HG03439 (cell line): ENCODE results near the gene CHERP.
"Not testable (repeated sequence)": the region's sequence is repeated elsewhere in the genome, so short reads cannot be mapped to it uniquely, and the experiment has no call there.

Experiments
- ATAC-seq: cut with Tn5 transposase; IDR thresholded peaks from one replicate; pipeline ENCODE4 v1.9.1; 2021; ENCODE audit warnings: mild to moderate bottlenecking, moderate library complexity; ENCODE audit not compliant: unreplicated experiment

The CHERP gene

DNA sequence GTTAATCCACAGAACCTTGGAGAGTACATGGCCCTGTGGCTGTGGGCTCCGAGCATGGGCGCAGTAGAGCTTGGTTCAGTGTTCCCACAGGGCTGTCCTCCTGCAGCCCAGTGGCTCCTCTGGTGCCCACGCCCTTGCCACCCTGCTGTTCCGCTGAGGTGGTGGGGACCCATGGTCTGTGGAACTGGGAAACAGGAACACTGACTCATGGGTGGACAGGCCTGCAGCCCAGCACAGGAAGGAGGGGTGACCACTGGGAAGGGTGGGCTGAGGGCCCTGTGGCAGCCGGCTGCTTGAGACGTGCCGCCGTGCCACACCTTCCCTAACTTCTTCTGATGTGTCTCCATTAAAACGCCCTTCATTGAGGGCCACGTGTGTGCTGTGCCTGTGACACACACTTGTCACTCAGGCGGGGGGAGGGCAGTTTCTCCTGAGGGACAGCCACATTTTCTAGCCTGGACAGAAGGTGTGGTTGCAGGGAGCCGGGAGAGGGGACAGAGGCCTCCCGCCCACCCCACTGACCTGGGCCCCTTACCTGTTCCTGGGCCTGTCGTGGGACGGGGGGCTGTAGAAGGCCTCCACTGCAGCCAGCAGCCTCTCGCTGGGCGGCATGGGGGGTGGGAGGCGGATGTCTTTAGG lies 21.1 kb downstream of the CHERP start:
- ATAC-seq, result no peak

DNA sequence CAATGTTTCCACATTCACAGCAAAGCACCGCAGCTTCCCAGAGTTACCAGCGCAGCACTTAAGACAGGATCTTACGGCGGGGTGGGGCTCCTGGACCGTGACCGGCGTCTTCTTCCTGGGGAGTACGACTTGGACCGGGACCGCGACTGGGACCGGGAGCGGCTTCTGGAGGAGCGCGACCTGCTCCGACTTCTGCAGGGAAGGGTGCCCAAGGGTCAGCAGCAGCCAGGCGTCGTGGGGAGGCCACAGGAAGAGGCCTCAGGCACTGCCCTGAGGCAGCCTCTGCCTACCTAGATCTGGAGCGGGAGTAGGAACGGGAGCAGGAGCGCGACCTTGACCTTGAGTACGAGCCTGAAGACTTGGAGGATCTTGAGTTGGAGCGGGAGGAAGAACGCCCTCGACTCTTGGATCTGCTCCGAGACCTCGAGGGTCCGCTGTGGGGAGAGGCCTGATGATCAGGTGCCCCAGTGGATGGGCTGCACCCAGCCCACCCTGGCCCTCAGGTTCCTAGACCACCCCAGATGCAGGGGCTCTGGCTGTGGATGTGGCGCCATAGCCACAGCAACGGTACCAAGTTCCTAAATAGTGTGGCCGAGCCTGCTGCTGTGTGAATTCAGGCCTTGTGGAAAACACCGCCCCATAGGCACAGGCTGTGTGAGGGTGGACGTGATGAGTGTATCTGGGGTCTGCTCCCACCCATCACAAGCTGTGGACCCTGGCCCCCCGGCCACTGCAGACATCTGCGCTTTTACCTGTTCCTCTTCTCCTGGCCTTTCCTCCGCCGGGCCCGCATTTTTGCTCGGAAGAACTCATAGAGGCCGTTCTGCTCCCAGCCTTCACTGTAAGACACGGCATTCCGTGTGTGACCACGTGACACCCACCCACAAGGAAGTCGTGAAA lies 21.9 kb downstream of the CHERP start:
- ATAC-seq, result no peak

GRCh38 chr19:16519230-16519687 lies 23.0 kb downstream of the CHERP start:
- no peak for ATAC-seq

- ATAC-seq, result no peak
These were observed 23.6 kb downstream of the CHERP start for GRCh38 chr19:16518483-16519229.

GRCh38 chr19:16518061-16518460 lies 24.2 kb downstream of the CHERP start:
- ATAC-seq, result no peak

GRCh38 chr19:16516923-16517610 lies 25.2 kb downstream of the CHERP start:
- ATAC-seq, result no peak

DNA sequence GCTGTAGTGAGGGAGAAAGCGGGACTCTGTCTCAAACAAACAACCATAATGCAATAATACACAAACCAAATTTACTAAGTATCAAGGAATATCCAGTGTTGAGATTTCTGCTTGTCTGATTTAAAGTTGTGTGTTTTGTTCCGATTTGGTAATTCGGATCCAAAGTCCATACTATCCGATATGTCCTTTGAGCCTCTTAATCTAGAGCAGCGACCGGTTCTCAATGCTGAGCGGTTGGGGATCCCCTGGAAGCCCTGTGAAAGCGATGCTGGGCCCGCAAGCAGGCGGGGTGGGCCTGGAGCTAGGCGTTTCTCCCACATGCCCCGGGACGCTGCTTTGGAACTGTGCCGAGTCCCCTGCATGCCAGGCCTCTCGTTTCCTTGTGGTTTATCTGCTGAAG lies 25.9 kb downstream of the CHERP start:
- ATAC-seq, result no peak

DNA sequence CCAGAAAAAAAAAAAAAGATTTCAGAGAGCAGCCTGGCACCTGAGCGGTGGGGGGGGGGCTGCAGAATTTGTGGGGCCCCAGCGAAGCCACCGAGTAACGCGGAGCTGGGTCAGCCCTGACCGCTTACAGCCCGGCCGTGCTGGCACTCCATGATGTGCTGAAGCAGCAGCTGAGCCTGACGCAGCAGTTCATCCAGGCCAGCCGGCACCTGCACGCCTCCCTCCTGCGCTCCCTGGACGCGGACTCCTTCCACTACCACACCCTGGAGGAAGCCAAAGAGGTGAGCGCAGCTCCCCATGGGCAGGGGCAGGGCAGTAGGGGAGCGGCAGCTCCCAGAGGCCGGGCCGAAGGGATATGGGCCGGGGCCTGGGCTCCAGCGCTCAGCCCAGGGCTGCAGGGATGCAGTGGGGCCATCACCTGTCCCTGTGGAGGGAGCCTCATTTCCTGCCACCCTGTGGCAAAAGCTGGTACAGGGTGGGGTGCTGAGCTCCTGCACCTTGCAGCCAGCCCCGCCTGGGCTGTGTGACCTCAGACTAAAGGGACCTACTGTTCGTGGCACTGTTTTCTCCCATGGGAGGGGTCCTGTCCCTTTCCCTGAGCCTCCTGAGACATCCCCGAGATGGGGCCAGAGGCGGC lies 27.7 kb downstream of the CHERP start:
- ATAC-seq, result no peak

DNA sequence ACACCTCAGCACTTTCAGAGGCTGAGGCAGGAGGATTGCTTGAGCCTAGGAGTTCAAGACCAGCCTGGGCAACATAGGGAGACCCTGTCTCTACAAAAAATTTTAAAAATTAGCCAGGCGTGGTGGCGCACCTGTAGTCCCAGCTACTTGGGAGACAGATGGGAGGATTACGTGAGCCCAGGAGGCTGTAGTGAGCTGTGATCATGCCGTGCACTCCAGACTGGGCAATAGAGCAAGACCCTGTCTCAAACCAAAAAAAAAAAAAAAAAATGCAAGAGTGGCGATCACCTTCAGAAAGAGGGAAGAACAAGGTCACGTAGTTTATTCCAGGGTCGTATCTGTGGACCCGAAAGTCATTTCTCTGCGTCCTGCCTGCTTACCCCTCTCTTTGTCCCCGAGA lies 29.6 kb downstream of the CHERP start:
- not testable (repeated sequence) for ATAC-seq

DNA sequence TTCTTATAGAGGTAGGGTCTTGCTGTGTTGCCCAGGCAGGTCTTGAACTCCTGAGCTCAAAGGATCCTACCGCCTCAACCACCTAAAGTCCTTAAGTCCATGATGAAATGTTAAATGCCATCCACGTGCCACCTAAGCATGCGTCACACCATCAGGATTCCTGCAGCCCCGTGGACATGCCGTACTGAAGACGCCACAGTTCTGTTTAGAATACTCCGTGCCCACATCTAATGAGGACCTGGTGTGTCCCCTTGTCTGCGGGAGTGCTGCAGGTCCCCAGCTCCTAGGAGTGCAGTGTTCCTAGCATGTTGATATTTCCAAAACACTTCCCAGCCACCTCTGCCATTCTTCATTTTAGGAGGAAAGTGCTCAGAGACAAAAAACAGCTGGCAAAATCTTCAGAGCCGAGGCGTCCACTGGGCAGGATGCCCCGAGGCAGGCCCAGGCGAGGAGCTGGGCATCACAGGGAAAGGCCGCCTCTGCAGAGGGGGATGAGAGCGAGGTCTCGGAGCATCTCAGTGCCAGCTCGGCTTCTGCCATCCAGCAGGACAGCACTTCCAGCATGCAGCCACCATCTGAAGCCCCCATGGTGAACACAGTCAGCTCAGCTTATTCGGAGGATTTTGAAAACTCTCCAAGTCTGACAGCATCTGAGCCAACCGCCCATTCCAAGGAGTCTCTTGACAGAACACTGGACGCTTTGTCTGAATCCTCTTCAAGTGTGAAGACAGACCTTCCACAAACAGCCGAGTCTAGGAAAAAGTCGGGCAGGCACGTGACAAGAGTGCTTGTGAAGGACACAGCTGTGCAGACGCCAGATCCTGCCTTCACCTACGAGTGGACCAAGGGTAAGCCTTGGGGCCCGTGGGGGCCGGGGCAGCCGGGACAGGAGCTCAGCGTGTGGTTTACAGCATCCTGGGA lies 32.8 kb downstream of the CHERP start:
- no peak for ATAC-seq

GRCh38 chr19:16508546-16508945 lies 33.7 kb downstream of the CHERP start:
- no peak for ATAC-seq

DNA sequence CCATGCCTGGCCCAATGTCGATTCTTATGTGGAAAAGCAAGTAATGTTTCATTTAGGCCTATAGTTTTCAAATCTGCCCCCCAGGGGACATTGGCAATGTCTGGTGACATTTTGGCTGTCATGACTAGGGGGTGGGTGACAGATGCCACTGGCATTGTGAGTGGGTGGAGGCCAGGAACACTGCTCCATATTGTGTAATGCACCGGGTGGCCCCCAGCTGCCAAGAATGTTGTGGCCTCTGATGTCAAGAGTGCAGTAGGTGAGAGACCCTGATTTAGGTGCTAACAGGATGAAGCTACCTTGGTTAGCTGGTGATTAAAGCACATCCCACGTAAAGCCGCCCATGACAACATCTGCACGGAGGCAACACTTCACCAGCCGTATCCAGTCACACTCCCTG lies 35.3 kb downstream of the CHERP start:
- no peak for ATAC-seq

DNA sequence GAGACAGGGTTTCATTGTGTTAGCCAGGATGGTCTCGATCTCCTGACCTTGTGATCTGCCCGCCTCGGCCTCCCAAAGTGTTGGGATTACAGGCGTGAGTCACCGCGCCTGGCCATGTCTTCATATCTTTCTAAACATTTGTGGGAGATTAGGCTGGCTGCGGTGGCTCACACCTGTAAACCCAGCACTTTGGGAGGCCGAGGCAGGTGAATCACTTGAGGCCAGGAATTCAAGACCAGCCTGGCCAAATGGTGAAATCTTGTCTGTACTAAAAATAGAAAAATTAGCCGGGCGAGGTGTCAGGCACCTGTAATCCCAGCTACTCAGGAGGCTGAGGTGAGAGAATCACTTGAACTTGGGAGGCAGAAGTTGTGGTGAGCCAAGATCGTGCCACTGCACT lies 36.1 kb downstream of the CHERP start:
- not testable (repeated sequence) for ATAC-seq

GRCh38 chr19:16504271-16504670 lies 38.0 kb downstream of the CHERP start:
- no peak for ATAC-seq

DNA sequence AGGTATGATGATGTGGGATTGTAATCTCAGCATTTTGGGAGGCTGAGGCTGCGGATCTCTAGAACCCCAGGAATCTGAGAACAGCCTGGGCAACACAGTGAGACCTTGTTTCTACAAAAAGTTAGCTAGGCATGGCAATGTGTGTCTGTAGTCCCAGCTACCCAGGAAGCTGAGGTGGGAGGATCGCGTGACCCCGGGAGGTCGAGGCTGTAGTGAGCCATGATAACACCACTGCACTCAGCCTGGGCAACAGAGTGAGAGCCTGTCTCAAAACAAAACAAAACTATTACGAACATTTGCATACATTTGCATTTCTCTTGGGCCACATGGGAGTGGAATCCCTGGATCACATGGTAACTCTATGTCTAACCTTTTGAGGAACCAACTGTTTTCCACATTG lies 44.4 kb downstream of the CHERP start:
- no peak for ATAC-seq

DNA sequence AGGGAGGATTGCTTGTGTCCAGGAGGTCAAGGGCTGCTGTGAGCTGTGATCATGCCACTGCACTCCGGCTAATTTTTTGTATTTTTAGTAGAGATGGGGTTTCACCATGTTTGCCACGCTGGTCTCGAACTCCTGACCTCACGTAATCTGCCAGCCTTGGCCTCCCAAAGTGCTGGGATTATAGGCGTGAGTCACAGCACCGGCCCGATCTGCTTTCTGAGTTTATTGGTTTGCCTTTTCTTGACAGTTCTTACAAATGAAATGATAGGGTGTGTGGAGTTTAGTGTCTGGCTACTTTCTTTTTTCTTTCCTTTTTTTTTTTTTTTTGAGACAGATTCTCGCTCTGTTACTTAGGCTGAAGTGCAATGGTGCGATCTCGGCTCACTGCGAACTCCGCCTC lies 45.2 kb downstream of the CHERP start:
- ATAC-seq, result no peak

GRCh38 chr19:16496613-16496983 lies 45.6 kb downstream of the CHERP start:
- no peak for ATAC-seq

DNA sequence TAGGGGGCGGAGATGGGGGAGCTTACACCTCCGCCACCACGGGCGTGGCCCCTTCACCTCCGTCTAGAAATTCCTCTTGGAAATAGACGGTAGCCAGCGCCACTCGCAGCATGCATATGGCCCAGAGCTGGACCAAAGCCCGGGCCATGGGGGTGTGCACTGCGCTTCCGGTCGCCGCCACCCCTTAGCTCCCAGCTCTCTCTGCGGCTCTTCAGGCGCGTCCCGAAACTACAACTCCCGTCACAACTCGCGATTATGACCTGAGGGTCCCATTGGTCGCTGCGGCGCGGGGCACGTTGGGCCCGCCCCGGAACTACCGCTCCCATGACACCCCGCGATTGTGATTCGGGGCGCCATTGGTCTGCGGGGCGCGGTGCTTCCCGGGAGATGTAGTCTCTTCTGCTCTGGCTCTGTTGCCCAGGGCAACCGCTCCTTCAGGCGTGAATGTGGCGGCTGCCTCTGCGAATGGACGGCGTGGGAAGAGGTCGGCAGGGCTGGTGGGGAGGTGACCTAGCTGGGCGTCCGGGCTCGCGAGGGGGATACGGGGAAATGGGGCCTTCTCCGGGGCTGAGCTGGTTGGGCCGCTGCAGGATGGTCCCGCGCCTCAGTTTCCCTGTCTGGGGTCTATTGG lies 46.1 kb downstream of the CHERP start, which contains the start of the genes C19orf44 and CALR3:
TSS of gene C19orf44 (plus strand) at position 413 of the 631 bp plus-strand sequence. CDS start 4,399 bp downstream, outside the sequence.
TSS of gene CALR3 (minus strand) at position 186 of the 631 bp plus-strand sequence. CDS start at position 148, 38 bp downstream.
- ATAC-seq, result peak; percentile 96

GRCh38 chr19:16486476-16486875 lies 55.8 kb downstream of the CHERP start:
- ATAC-seq, result not testable (repeated sequence)
